A673 (cell line): Measurements from ENCODE around the gene DNAH14. TPM values are rescaled to one million over a fixed set of nuclear protein-coding genes. Genes with fewer than 3 reads are reported as not detected.

ENCODE experiments used
- BruUV-seq: library from RNA; stranded (reverse); fragments of 400-500 nt; replicated peaks from 2 replicates; lab custom pipeline; 2021; lab: Mats Ljungman, UMichigan
- CTCF ChIA-PET: fragments of 300-600 bp; sonication (Branson Sonifier 250); formaldehyde crosslinking; loops from one replicate; lab custom pipeline; 2022; ENCODE audit warnings: antibody characterized with exemption; lab: Charles Lee
- POLR2A ChIA-PET: fragments of 300-600 bp; sonication (Branson Sonifier 250); formaldehyde crosslinking; loops from one replicate; lab custom pipeline; 2022; ENCODE audit warnings: antibody characterized with exemption; ENCODE audit not compliant: low non-redundant PET; lab: Charles Lee
- DNase-seq: peaks from one replicate; pipeline ENCODE4 v3.0.0-alpha.2; 2015; ENCODE audit warnings: low spot score
- H3K27ac ChIP-seq: fragments of 200-600 bp; sonication (generic); 2 replicates; pipeline ENCODE4 v1.5.1; 2016; ENCODE audit warnings: mixed run types, low read depth, mild to moderate bottlenecking, mixed read lengths, antibody characterized with exemption, low read length; ENCODE audit not compliant: poor library complexity, severe bottlenecking
- H3K27me3 ChIP-seq: fragments of 200-600 bp; sonication (generic); replicated peaks from 2 replicates; pipeline ENCODE4 v1.6.1; 2017; ENCODE audit warnings: mixed run types, low read depth, mild to moderate bottlenecking, mixed read lengths, antibody characterized with exemption, low read length; ENCODE audit not compliant: insufficient read depth, poor library complexity
- H3K36me3 ChIP-seq: fragments of 200-600 bp; sonication (generic); 2 replicates; pipeline ENCODE4 v1.6.1; 2016; ENCODE audit warnings: mixed run types, mild to moderate bottlenecking, mixed read lengths, antibody characterized with exemption, low read length; ENCODE audit not compliant: insufficient read depth, poor library complexity, severe bottlenecking
- H3K4me1 ChIP-seq: fragments of 200-600 bp; sonication (generic); 2 replicates; pipeline ENCODE4 v1.6.1; 2017; ENCODE audit warnings: mixed run types, mild to moderate bottlenecking, mixed read lengths, antibody characterized with exemption, low read length; ENCODE audit not compliant: insufficient read depth, poor library complexity, severe bottlenecking
- H3K4me3 ChIP-seq: fragments of 200-600 bp; sonication (generic); 2 replicates; pipeline ENCODE4 v1.5.1; 2016; ENCODE audit warnings: low read depth, mixed run types, mild to moderate bottlenecking, mixed read lengths, low read length; ENCODE audit not compliant: poor library complexity, severe bottlenecking
- H3K9me3 ChIP-seq: fragments of 200-600 bp; sonication (generic); 2 replicates; pipeline ENCODE4 v1.6.1; 2016; ENCODE audit warnings: mixed run types, low read depth, mild to moderate bottlenecking, mixed read lengths, antibody characterized with exemption, low read length; ENCODE audit not compliant: poor library complexity, severe bottlenecking
- EZH2 ChIP-seq: fragments of 200-600 bp; sonication (generic); IDR thresholded peaks from 2 replicates; pipeline ENCODE4 v1.6.1; 2017; ENCODE audit warnings: borderline replicate concordance, low read depth, mild to moderate bottlenecking, mixed read lengths, antibody characterized with exemption, low read length; ENCODE audit not compliant: poor library complexity, severe bottlenecking
- intact Hi-C: fragments of 100-400 bp; cut with micrococcal nuclease; formaldehyde crosslinking; loops from one replicate; pipeline ENCODE4 v1.10.0; 2022; ENCODE audit not compliant: unreplicated experiment
- total RNA-seq: library from RNA; stranded (reverse); gene quantifications from 2 replicates; pipeline ENCODE4 v1.2.3, GENCODE V29; 2021
- TF ChIP-seq, protein P1 (sequence below): fragments of 300-800, 200-600 bp; sonication (generic); conservative IDR thresholded peaks from 2 replicates; pipeline ENCODE4 v1.5.1; 2017; ENCODE audit warnings: low read depth, mild to moderate bottlenecking, antibody characterized with exemption, low read length, moderate library complexity, mixed read lengths

The DNAH14 gene
- total RNA-seq, 1 experiment from 2014 or later = 9.9 TPM

DNA sequence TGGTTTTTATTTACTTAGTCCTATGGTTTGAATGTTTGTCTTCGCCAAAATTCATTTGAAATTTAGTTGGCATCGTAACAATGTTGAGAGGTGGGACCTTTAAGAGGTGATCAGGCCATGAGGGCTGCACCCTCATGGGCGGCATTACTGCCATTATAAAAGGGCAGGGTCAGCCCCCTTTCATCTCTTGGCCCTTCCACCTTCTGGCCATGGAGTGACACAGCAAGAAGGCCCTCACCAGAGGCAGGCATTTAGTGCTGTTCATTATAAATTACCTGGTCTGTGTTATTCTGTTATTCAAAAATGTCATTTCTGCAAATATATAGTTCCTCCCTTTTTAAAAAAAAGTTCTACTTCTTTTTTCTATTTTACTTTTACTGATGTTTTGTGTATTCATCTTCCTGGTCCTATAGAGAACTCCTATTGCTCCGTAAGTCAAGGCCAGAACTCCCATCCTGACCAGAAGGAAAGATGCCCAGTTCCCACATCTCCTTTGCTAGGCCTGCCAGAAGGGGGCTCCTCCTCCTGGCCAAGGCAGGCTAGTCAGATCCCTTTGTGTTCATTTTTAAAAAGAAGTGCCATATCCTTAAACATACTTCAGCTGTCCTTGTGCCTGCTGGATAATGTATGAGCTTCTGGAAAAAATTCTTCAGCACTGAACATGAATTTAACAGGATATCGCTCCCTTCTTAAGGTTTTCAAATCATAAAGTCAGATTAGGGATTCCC, 508.4 kb downstream of the DNAH14 start:
- peaks cover 8% of the 10 kb centered on the region for H3K4me1 ChIP-seq
- intact Hi-C loops = no loop called here
- BruUV-seq = no TSS peak
- CTCF ChIA-PET = interaction anchor here (0.6 kb wide), 1 partner anchor 34 kb away, joined by 3 read pairs; no protein-coding TSS in a partner anchor
- H3K36me3 ChIP-seq = no peaks in the 10 kb centered on the region
- TF ChIP-seq EZH2 = no peak
- TF ChIP-seq, protein P1, sequence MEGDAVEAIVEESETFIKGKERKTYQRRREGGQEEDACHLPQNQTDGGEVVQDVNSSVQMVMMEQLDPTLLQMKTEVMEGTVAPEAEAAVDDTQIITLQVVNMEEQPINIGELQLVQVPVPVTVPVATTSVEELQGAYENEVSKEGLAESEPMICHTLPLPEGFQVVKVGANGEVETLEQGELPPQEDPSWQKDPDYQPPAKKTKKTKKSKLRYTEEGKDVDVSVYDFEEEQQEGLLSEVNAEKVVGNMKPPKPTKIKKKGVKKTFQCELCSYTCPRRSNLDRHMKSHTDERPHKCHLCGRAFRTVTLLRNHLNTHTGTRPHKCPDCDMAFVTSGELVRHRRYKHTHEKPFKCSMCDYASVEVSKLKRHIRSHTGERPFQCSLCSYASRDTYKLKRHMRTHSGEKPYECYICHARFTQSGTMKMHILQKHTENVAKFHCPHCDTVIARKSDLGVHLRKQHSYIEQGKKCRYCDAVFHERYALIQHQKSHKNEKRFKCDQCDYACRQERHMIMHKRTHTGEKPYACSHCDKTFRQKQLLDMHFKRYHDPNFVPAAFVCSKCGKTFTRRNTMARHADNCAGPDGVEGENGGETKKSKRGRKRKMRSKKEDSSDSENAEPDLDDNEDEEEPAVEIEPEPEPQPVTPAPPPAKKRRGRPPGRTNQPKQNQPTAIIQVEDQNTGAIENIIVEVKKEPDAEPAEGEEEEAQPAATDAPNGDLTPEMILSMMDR = peak; percentile 75
- DNase-seq = peak; percentile 58
- no peaks in the 10 kb centered on the region for H3K9me3 ChIP-seq
- H3K27me3 ChIP-seq = no peaks in the 10 kb centered on the region
- POLR2A ChIA-PET = no interaction called here
- H3K27ac ChIP-seq = no peak overlapping the region
- no peak overlapping the region for H3K4me3 ChIP-seq

DNA sequence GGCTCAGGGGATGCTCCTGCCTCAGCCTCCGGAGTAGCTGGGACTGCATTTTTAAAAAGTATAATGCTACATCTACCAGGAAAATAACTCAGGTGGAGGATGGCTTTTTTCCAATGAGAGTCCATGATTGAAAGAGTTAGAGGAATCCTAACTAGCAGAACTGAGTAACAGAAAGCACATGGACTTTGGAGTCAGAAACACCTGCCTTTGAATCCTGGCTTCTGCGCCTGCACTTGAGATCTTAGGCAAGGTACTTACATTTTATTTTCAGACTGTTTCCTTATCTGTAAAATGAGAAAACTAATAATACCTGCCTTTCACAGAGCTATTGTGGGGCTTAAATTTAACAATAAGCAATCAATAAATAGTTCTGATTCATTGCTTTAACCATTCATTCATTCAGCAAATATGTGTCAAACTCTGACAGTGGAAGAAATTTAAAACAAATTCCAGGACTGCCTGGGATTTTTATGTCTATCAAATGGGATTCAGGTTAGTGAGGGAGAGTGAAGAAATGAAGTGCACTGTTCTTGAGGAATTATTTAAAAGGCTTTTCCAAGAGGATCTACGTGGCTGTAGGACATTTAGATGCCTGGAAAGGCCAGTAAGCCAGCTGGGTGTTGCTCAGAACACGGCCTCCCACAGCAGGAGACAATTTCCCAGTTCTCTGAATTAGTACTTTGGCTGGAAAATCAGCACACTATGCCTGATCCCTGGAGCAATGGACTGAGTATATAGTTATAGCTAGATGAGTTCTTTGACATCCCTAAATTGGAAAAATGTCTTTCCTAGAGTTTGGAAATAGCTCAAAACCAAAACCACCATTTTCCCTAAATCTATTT, 511.1 kb downstream of the DNAH14 start:
- intact Hi-C loops = no loop called here
- H3K4me1 ChIP-seq = peaks cover 25% of the 10 kb centered on the region
- POLR2A ChIA-PET = interaction anchor here (0.6 to 0.7 kb wide), 2 partner anchors 622 to 628 kb away, joined by 3 to 4 read pairs; partner anchors contain the start of gene H3-3A
- H3K27ac ChIP-seq = no peak overlapping the region
- H3K27me3 ChIP-seq = no peaks in the 10 kb centered on the region
- H3K4me3 ChIP-seq = no peak overlapping the region
- TF ChIP-seq, protein P1 = no peak
- TF ChIP-seq EZH2 = no peak
- no peak for DNase-seq
- no TSS peak for BruUV-seq
- H3K36me3 ChIP-seq = no peaks in the 10 kb centered on the region
- H3K9me3 ChIP-seq = no peaks in the 10 kb centered on the region
- CTCF ChIA-PET = interaction anchor here (0.6 to 1.0 kb wide), 4 partner anchors 30 to 739 kb away, joined by 3 to 7 read pairs (median 6); no protein-coding TSS in a partner anchor

DNA sequence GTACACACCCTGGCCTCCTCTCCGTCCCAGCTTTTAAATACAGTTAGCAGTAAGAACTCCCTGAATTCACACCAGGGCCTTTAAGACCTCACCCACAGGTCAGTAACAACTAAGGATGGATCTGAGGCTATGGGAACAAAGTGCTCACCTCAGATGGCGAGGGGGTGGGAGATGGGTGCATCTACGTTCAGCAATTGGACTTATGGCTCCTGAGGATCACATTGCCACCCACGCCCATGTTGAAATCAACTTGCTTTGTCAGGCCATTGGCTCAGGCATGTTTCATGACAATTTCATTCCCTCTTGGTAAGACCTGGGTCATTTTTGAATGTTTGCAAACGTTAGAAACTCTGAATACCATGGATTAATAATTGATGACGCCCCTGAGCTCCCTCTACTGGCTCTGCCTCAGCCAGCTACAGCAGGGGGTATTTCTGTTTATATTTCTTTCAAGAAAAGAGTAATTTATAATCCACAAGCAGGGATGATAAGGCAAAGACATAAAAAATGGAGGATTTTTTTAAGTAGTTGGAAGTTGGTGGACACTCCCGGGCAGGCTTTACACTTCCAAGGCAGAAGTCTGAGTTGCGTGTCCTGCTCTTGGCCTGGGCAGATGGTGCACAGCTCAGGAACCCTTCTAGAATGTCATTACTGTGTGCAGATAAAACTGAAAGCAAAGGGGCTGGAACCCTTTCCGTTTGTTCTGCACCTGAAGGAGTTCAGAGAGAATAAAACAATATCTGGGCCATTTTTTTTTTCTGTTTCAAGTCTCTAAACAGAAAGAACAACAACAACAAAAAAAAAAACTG, 512.0 kb downstream of the DNAH14 start:
- CTCF ChIA-PET = no interaction called here
- Histone ChIP-seq H3K4me3 (no peak overlapping the region), H3K4me1 (peaks cover 27% of the 10 kb centered on the region), H3K36me3 (no peaks in the 10 kb centered on the region), H3K9me3 (no peaks in the 10 kb centered on the region), H3K27ac (no peak overlapping the region), H3K27me3 (no peaks in the 10 kb centered on the region)
- no TSS peak for BruUV-seq
- intact Hi-C loops = no loop called here
- DNase-seq = no peak
- TF ChIP-seq EZH2 = no peak
- TF ChIP-seq, protein P1 = peak; percentile 62
- POLR2A ChIA-PET = interaction anchor here (0.6 to 0.7 kb wide), 2 partner anchors 11 to 621 kb away, joined by 4 to 6 read pairs; partner anchors contain the start of gene H3-3A
